HepG2 (cell line): ENCODE data around the gene IST1. TPM values are rescaled to one million over a fixed set of nuclear protein-coding genes. Genes with fewer than 3 reads are reported as not detected.
A peak's percentile ranks its signal among the peaks of the same experiment; 100 is the strongest.

Experiments
- CERS6 ChIP-seq: sonication (generic); formaldehyde crosslinking; IDR thresholded peaks from 2 replicates; pipeline ENCODE4 v1.5.0; 2020; ENCODE audit warnings: missing genetic modification reagents
- DDIT3 ChIP-seq: sonication (generic); formaldehyde crosslinking; IDR thresholded peaks from 2 replicates; pipeline ENCODE4 v1.4.0; 2020; ENCODE audit warnings: mild to moderate bottlenecking, missing genetic modification reagents
- DNMT3B ChIP-seq: conservative IDR thresholded peaks from 2 replicates; pipeline ENCODE4 v1.6.1; 2016; ENCODE audit warnings: missing biosample characterization, control low read depth
- MTERF4 ChIP-seq: sonication (generic); formaldehyde crosslinking; IDR thresholded peaks from 2 replicates; pipeline ENCODE4 v1.8.0; 2023; ENCODE audit warnings: mild to moderate bottlenecking, missing genetic modification reagents
- MZF1 ChIP-seq: sonication (generic); formaldehyde crosslinking; IDR thresholded peaks from 2 replicates; pipeline ENCODE4 v1.8.1; 2023; ENCODE audit warnings: mild to moderate bottlenecking, missing genetic modification reagents, borderline replicate concordance
- NCOA2 ChIP-seq: sonication (generic); formaldehyde crosslinking; IDR thresholded peaks from 2 replicates; pipeline ENCODE4 v1.8.0; 2022; ENCODE audit warnings: inconsistent platforms
- POGK ChIP-seq: sonication (generic); formaldehyde crosslinking; conservative IDR thresholded peaks from 2 replicates; pipeline ENCODE4 v1.8.0; 2022; ENCODE audit warnings: mild to moderate bottlenecking, moderate library complexity, missing genetic modification reagents
- PPARG ChIP-seq: conservative IDR thresholded peaks from 2 replicates; pipeline ENCODE4 v1.6.1; 2016; ENCODE audit warnings: missing biosample characterization, missing genetic modification reagents
- PRMT3 ChIP-seq: sonication (generic); formaldehyde crosslinking; IDR thresholded peaks from 2 replicates; pipeline ENCODE4 v1.8.1; 2022; ENCODE audit warnings: low read depth, mild to moderate bottlenecking, moderate library complexity, missing genetic modification reagents, borderline replicate concordance
- SAP130 ChIP-seq: IDR thresholded peaks from 2 replicates; pipeline ENCODE4 v1.6.1; 2016; ENCODE audit warnings: low read depth
- SIX1 ChIP-seq: sonication (generic); formaldehyde crosslinking; IDR thresholded peaks from 2 replicates; pipeline ENCODE4 v1.4.0; 2020; ENCODE audit warnings: missing genetic modification reagents, borderline replicate concordance
- SMAD3 ChIP-seq: sonication (generic); formaldehyde crosslinking; IDR thresholded peaks from 2 replicates; pipeline ENCODE4 v1.4.0; 2020; ENCODE audit warnings: missing genetic modification reagents
- SNAPC2 ChIP-seq: sonication (generic); formaldehyde crosslinking; IDR thresholded peaks from 2 replicates; pipeline ENCODE4 v1.8.1; 2022; ENCODE audit warnings: mild to moderate bottlenecking, missing genetic modification reagents
- STAT6 ChIP-seq: sonication (generic); formaldehyde crosslinking; IDR thresholded peaks from 2 replicates; pipeline ENCODE4 v1.4.0; 2020; ENCODE audit warnings: missing genetic modification reagents, mild to moderate bottlenecking, borderline replicate concordance
- TFDP2 ChIP-seq: sonication (generic); formaldehyde crosslinking; IDR thresholded peaks from 2 replicates; pipeline ENCODE4 v1.4.0; 2020; ENCODE audit warnings: missing genetic modification reagents
- ZFP36L1 ChIP-seq: sonication (generic); formaldehyde crosslinking; IDR thresholded peaks from 2 replicates; pipeline ENCODE4 v1.8.0; 2022; ENCODE audit warnings: mild to moderate bottlenecking, missing genetic modification reagents, moderate library complexity
- ZNF383 ChIP-seq: sonication (generic); formaldehyde crosslinking; IDR thresholded peaks from 2 replicates; pipeline ENCODE4 v1.4.0; 2020; ENCODE audit warnings: missing genetic modification reagents, mild to moderate bottlenecking, borderline replicate concordance
- ZNF501 ChIP-seq: sonication (generic); formaldehyde crosslinking; IDR thresholded peaks from 2 replicates; pipeline ENCODE4 v1.5.1; 2020; ENCODE audit warnings: mild to moderate bottlenecking, moderate library complexity, missing genetic modification reagents
- ZNF629 ChIP-seq: sonication (generic); formaldehyde crosslinking; conservative IDR thresholded peaks from 2 replicates; pipeline ENCODE4 v1.5.0; 2020; ENCODE audit warnings: missing genetic modification reagents
- ZNF749 ChIP-seq: sonication (generic); formaldehyde crosslinking; IDR thresholded peaks from 2 replicates; pipeline ENCODE4 v1.8.0; 2022; ENCODE audit warnings: mild to moderate bottlenecking, missing genetic modification reagents, moderate library complexity, borderline replicate concordance
- ZNF768 ChIP-seq: sonication (generic); formaldehyde crosslinking; IDR thresholded peaks from 2 replicates; pipeline ENCODE4 v1.4.0; 2020; ENCODE audit warnings: missing genetic modification reagents
- polyA plus RNA-seq, 8 experiments: library from polyadenylated mRNA; depleted of rRNA in 3 of 8; stranded (reverse) in 7 of 8; unstranded in 1 of 8; fragments of >200 nt; fragmentation: Illumina TruSeq in 4 of 8; extraction: Trizol in 4 of 8; gene quantifications; 2 replicates each; pipeline versions ENCODE4 v1.2.1 to v1.2.3, GENCODE V29; 2011 to 2016; ENCODE audit warnings: low read depth in 4 of 8, missing spikeins in 1 of 8, mixed read lengths in 1 of 8; ENCODE audit not compliant: insufficient read depth in 1 of 8
- total RNA-seq, 5 experiments: library from RNA; depleted of rRNA; stranded (reverse); fragments of >200 nt; fragmentation: Illumina TruSeq; extraction: Trizol; gene quantifications; 2 replicates each; pipeline ENCODE4 v1.2.3, GENCODE V29; 2016; ENCODE audit warnings: low read depth in 1 of 5

IST1 gene
- total and polyA plus RNA-seq, 2 of the 13 experiments (the other 11 are each of a cell fraction or from before 2014, with no cell fraction given), result 346 to 415 TPM

GRCh38 chr16:71883849-71884638 is 11.3 kb upstream of the IST1 start, which contains the start of gene ZNF821 (continued):
- 0 out of 2 replicates have a peak, but pooled peaks have one; percentile 36 for TF ChIP-seq ZNF749 (CRISPR knock-in tag)
- no peak for TF ChIP-seq SNAPC2
- TF ChIP-seq ZNF629 (CRISPR knock-in tag), result no peak
- 0 out of 2 replicates have a peak, but pooled peaks have one; percentile 28 for TF ChIP-seq POGK (CRISPR knock-in tag)
- TF ChIP-seq SMAD3 (CRISPR knock-in tag), result no peak
- TF ChIP-seq ZNF768 (CRISPR knock-in tag), result peak; percentile 33; the same call in 1 of the 2 replicates
- TF ChIP-seq MTERF4 (CRISPR knock-in tag), result no peak
- no peak for TF ChIP-seq DDIT3 (CRISPR knock-in tag)
- 0 out of 2 replicates have a peak, but pooled peaks have one; percentile 51 for TF ChIP-seq ZNF383 (CRISPR knock-in tag)
- peak; percentile 79 for TF ChIP-seq SAP130 (CRISPR knock-in tag)
- TF ChIP-seq CERS6 (CRISPR knock-in tag), result no peak
- 0 out of 2 replicates have a peak, but pooled peaks have one; percentile 12 for TF ChIP-seq PPARG
- no peak for TF ChIP-seq SIX1 (CRISPR knock-in tag)
- TF ChIP-seq NCOA2 (CRISPR knock-in tag), result 0 out of 2 replicates have a peak, but pooled peaks have one; percentile 8
- no peak for TF ChIP-seq MZF1 (CRISPR knock-in tag)
- peak; percentile 37; the same call in 1 of the 2 replicates for TF ChIP-seq PRMT3
- TF ChIP-seq STAT6 (CRISPR knock-in tag), result no peak
- no peak for TF ChIP-seq ZFP36L1 (CRISPR knock-in tag)
- peak; percentile 60; the same call in 1 of the 2 replicates for TF ChIP-seq ZNF501 (CRISPR knock-in tag)
- TF ChIP-seq DNMT3B (CRISPR knock-in tag), result no peak
- peak; percentile 53; the same call in 1 of the 2 replicates for TF ChIP-seq TFDP2
